ENCODE results near the gene BGN.

Gene BGN

GRCh38 chrX:153512501-153512893 lies 17.7 kb downstream of the BGN start:
- no peak for DNase-seq
- TF ChIP-seq GATA1 (IDR thresholded peaks at IDR 0.05; ENCODE audit: low read depth, low read length) (no peak), POLR2A (IDR thresholded peaks at IDR 0.05; ENCODE audit: low read length) (no peak)

GRCh38 chrX:153513265-153513664 lies 18.5 kb downstream of the BGN start:
- no peak for DNase-seq
- TF ChIP-seq POLR2A (IDR thresholded peaks at IDR 0.05; ENCODE audit: low read length), result no peak
- no peak for TF ChIP-seq GATA1 (IDR thresholded peaks at IDR 0.05; ENCODE audit: low read depth, low read length)

GRCh38 chrX:153514259-153514658 lies 19.5 kb downstream of the BGN start:
- DNase-seq, result no peak
- TF ChIP-seq GATA1 (IDR thresholded peaks at IDR 0.05; ENCODE audit: low read depth, low read length), result no peak
- no peak for TF ChIP-seq POLR2A (IDR thresholded peaks at IDR 0.05; ENCODE audit: low read length)

GRCh38 chrX:153515435-153515834 lies 20.7 kb downstream of the BGN start:
- TF ChIP-seq GATA1 (IDR thresholded peaks at IDR 0.05; ENCODE audit: low read depth, low read length), result no peak
- TF ChIP-seq POLR2A (IDR thresholded peaks at IDR 0.05; ENCODE audit: low read length), result no peak
- no peak for DNase-seq

- TF ChIP-seq GATA1 (IDR thresholded peaks at IDR 0.05; ENCODE audit: low read depth, low read length), result no peak
- TF ChIP-seq POLR2A (IDR thresholded peaks at IDR 0.05; ENCODE audit: low read length), result no peak
- no peak for DNase-seq
Measured at GRCh38 chrX:153516073-153516472, 21.3 kb downstream of the BGN start.

- no peak for DNase-seq
- TF ChIP-seq POLR2A (IDR thresholded peaks at IDR 0.05; ENCODE audit: low read length), result no peak
- TF ChIP-seq GATA1 (IDR thresholded peaks at IDR 0.05; ENCODE audit: low read depth, low read length), result no peak
Measured at GRCh38 chrX:153517423-153517822, 22.6 kb downstream of the BGN start, which contains the start of gene ATP2B3. Gene ATP2B3 (plus strand): TSS chrX:153517642. CDS start chrX:153536248, 18,606 bp downstream.

GRCh38 chrX:153517946-153518834 lies 23.4 kb downstream of the BGN start:
- no peak for TF ChIP-seq GATA1 (IDR thresholded peaks at IDR 0.05; ENCODE audit: low read depth, low read length)
- DNase-seq, result no peak

GRCh38 chrX:153519569-153520286 lies 24.9 kb downstream of the BGN start:
- DNase-seq, result no peak

GRCh38 chrX:153520287-153520917 lies 25.6 kb downstream of the BGN start:
- no peak for DNase-seq

More at GRCh38 chrX:153519569-153520286, 24.9 kb downstream of the BGN start:
- TF ChIP-seq GATA1 (IDR thresholded peaks at IDR 0.05; ENCODE audit: low read depth, low read length), result no peak
- TF ChIP-seq POLR2A (IDR thresholded peaks at IDR 0.05; ENCODE audit: low read length), result no peak

GRCh38 chrX:153521034-153521433 lies 26.3 kb downstream of the BGN start:
- TF ChIP-seq POLR2A (IDR thresholded peaks at IDR 0.05; ENCODE audit: low read length) (no peak), GATA1 (IDR thresholded peaks at IDR 0.05; ENCODE audit: low read depth, low read length) (no peak)
- DNase-seq, result no peak

More at GRCh38 chrX:153520287-153520917, 25.6 kb downstream of the BGN start:
- no peak for TF ChIP-seq GATA1 (IDR thresholded peaks at IDR 0.05; ENCODE audit: low read depth, low read length)
- no peak for TF ChIP-seq POLR2A (IDR thresholded peaks at IDR 0.05; ENCODE audit: low read length)

- TF ChIP-seq GATA1 (IDR thresholded peaks at IDR 0.05; ENCODE audit: low read depth, low read length) (no peak), POLR2A (IDR thresholded peaks at IDR 0.05; ENCODE audit: low read length) (no peak)
- no peak for DNase-seq
Measured at GRCh38 chrX:153522259-153522658, 27.5 kb downstream of the BGN start.

- DNase-seq, result no peak
- no peak for TF ChIP-seq GATA1 (IDR thresholded peaks at IDR 0.05; ENCODE audit: low read depth, low read length)
- TF ChIP-seq POLR2A (IDR thresholded peaks at IDR 0.05; ENCODE audit: low read length), result no peak
Measured at GRCh38 chrX:153523269-153523668, 28.5 kb downstream of the BGN start.

- TF ChIP-seq GATA1 (IDR thresholded peaks at IDR 0.05; ENCODE audit: low read depth, low read length) (no peak), POLR2A (IDR thresholded peaks at IDR 0.05; ENCODE audit: low read length) (no peak)
Measured at GRCh38 chrX:153524234-153524633, 29.5 kb downstream of the BGN start.

GRCh38 chrX:153525451-153525850 lies 30.7 kb downstream of the BGN start:
- TF ChIP-seq POLR2A (IDR thresholded peaks at IDR 0.05; ENCODE audit: low read length) (no peak), GATA1 (IDR thresholded peaks at IDR 0.05; ENCODE audit: low read depth, low read length) (no peak)
- DNase-seq, result no peak

More at GRCh38 chrX:153524234-153524633, 29.5 kb downstream of the BGN start:
- no peak for DNase-seq

All from erythroblast (primary cell).